K562 (cell line): Measurements from ENCODE around the gene ADGRL3. TPM values are rescaled to one million over a fixed set of nuclear protein-coding genes. Genes with fewer than 3 reads are reported as not detected.

ENCODE experiments used
- ATAC-seq: fragments of 200-7000 bp; cut with Tn5 transposase; 3 replicates; pipeline ENCODE4 v1.9.1; 2020; ENCODE audit warnings: moderate library complexity
- BruUV-seq: library from RNA; stranded (reverse); fragments of 400-500 nt; replicated peaks from 2 replicates; lab custom pipeline; 2021; lab: Mats Ljungman, UMichigan
- CTCF ChIA-PET: fragments of 300-600 bp; formaldehyde crosslinking; extraction: SDS; loops from one replicate; lab custom pipeline; 2021; ENCODE audit warnings: low intra/inter-chr PET ratio; lab: Yijun Ruan, JAX
- POLR2A ChIA-PET: fragments of 300-600, 350-650 bp; sonication (Branson Sonifier 250); formaldehyde crosslinking; extraction: SDS; loops from one replicate; lab custom pipeline; 2021; ENCODE audit warnings: antibody characterized with exemption, inconsistent platforms; lab: Yijun Ruan, JAX
- DNase-seq, 4 experiments: peaks; one replicate each; pipeline versions ENCODE4 v3.0.0 to v3.0.0-alpha.2; 2011 to 2018; ENCODE audit warnings: low spot score in 3 of 4, mixed read lengths in 3 of 4; ENCODE audit errors: extremely low read depth in 1 of 4
- FAIRE-seq: peaks from 2 replicates; lab custom pipeline; 2011; peaks lifted over from hg19 to GRCh38; lab: Jason Lieb, UNC
- H2AFZ ChIP-seq: 2 replicates; pipeline ENCODE4 v1.6.0; 2011; ENCODE audit warnings: low read depth, low read length, control low read depth, inconsistent platforms
- H3K27ac ChIP-seq: fragments of 200-600 bp; 3 replicates; pipeline ENCODE4 v1.8.0; 2011; ENCODE audit warnings: low read depth, mild to moderate bottlenecking, control low read depth, inconsistent platforms, low read length, moderate library complexity, mixed read lengths; ENCODE audit errors: extremely low read depth
- H3K27me3 ChIP-seq, 2 experiments: fragments of 300-600 bp in 1 of 2; 2 replicates in 1 of 2; 3 replicates in 1 of 2; pipeline versions ENCODE4 v1.6.0 to v1.8.0; 2011; ENCODE audit warnings: inconsistent platforms in 2 of 2, low read length in 2 of 2, mild to moderate bottlenecking in 1 of 2, mixed read lengths in 1 of 2, moderate library complexity in 1 of 2; ENCODE audit not compliant: control insufficient read depth in 2 of 2, insufficient read depth in 2 of 2
- H3K36me3 ChIP-seq: fragments of 300-600 bp; 3 replicates; pipeline ENCODE4 v1.8.0; 2011; ENCODE audit warnings: mild to moderate bottlenecking, low read length, inconsistent platforms; ENCODE audit not compliant: control insufficient read depth, insufficient read depth
- H3K4me1 ChIP-seq, 2 experiments: fragments of 200-600 bp in 1 of 2; replicated peaks in 1 of 2; 2 replicates in 1 of 2; 3 replicates in 1 of 2; pipeline versions ENCODE4 v1.5.1 to v1.8.0; 2011; ENCODE audit warnings: inconsistent platforms in 2 of 2, low read length in 2 of 2, mild to moderate bottlenecking in 1 of 2, mixed read lengths in 1 of 2, moderate library complexity in 1 of 2; ENCODE audit not compliant: control insufficient read depth in 2 of 2, insufficient read depth in 2 of 2
- H3K4me2 ChIP-seq: 2 replicates; pipeline ENCODE4 v1.6.1; 2011; ENCODE audit warnings: low read length, control low read depth, inconsistent platforms, mixed read lengths; ENCODE audit not compliant: insufficient read depth
- H3K4me3 ChIP-seq: fragments of 200-600 bp; sonication (generic), shearing (Covaris generic); 2 replicates; pipeline ENCODE4 v1.5.1; 2016; ENCODE audit warnings: control low read depth, inconsistent platforms
- H3K79me2 ChIP-seq: fragments of 200-600 bp; 3 replicates; pipeline ENCODE4 v1.8.0; 2011; ENCODE audit warnings: low read length, inconsistent platforms; ENCODE audit not compliant: control insufficient read depth, insufficient read depth
- H3K9ac ChIP-seq, 2 experiments: 2 replicates each; pipeline versions ENCODE4 v1.6.0 to v1.6.1; 2011; ENCODE audit warnings: low read depth in 2 of 2, low read length in 2 of 2, control low read depth in 1 of 2, inconsistent platforms in 1 of 2, mild to moderate bottlenecking in 1 of 2, mixed read lengths in 1 of 2; ENCODE audit not compliant: insufficient read depth in 1 of 2
- H3K9me1 ChIP-seq: one replicate; pipeline ENCODE4 v1.6.0; 2011; ENCODE audit warnings: inconsistent platforms, mild to moderate bottlenecking, low read length, moderate library complexity; ENCODE audit not compliant: control insufficient read depth, insufficient read depth
- H3K9me3 ChIP-seq: replicated peaks from 2 replicates; pipeline ENCODE4 v1.5.1; 2011; ENCODE audit warnings: low read depth, low read length, inconsistent platforms; ENCODE audit not compliant: control insufficient read depth, insufficient read depth
- H4K20me1 ChIP-seq: replicated peaks from 2 replicates; pipeline ENCODE4 v1.6.1; 2011; ENCODE audit warnings: low read length, inconsistent platforms, mixed read lengths; ENCODE audit not compliant: control insufficient read depth, insufficient read depth
- RBM22 ChIP-seq: fragments of 200-400 bp; formaldehyde crosslinking; IDR thresholded peaks from 2 replicates; pipeline ENCODE4 v1.6.1; 2018; ENCODE audit warnings: low read length, low read depth; ENCODE audit not compliant: poor library complexity, severe bottlenecking
- SIN3A ChIP-seq, 2 experiments: fragments of 150-350 bp in 1 of 2; IDR thresholded peaks; 2 replicates each; pipeline ENCODE4 v1.6.1; 2011 to 2016; ENCODE audit warnings: borderline replicate concordance in 2 of 2, low read depth in 2 of 2, low read length in 2 of 2, mild to moderate bottlenecking in 2 of 2, moderate library complexity in 2 of 2; ENCODE audit not compliant: control insufficient read depth in 1 of 2
- STAT5B ChIP-seq: fragments of 250-450 bp; sonication (Bioruptor Pico); IDR thresholded peaks from 2 replicates; pipeline ENCODE4 v1.8.0; 2021; ENCODE audit warnings: mild to moderate bottlenecking, inconsistent platforms
- TAF1 ChIP-seq: IDR thresholded peaks from 2 replicates; pipeline ENCODE4 v1.6.1; 2011; ENCODE audit warnings: mild to moderate bottlenecking, low read length, moderate library complexity; ENCODE audit not compliant: insufficient read depth, control insufficient read depth, severe bottlenecking; ENCODE audit errors: extremely low read depth
- THRAP3 ChIP-seq: fragments of 450-650 bp; IDR thresholded peaks from 2 replicates; pipeline ENCODE4 v1.6.1; 2016; ENCODE audit warnings: mild to moderate bottlenecking, inconsistent platforms, borderline replicate concordance
- WGBS: fragments of 100-300 bp; shearing (Covaris generic); methylation state at CpG from one replicate; pipeline ENCODE4 v1.1.6; 2016; ENCODE audit warnings: low coverage, mixed read lengths; ENCODE audit not compliant: insufficient coverage; ENCODE audit errors: missing lambda C conversion rate; 5-methylcytosine and 5-hydroxymethylcytosine counted together
- in situ Hi-C: fragments of 300-500 bp; cut with MboI; formaldehyde crosslinking; loops from 4 replicates; pipeline ENCODE4 v1.15.0; 2018; ENCODE audit warnings: inconsistent platforms, mixed read lengths
- intact Hi-C: fragments of 100-400 bp; cut with micrococcal nuclease; formaldehyde crosslinking; loops from 2 replicates; pipeline ENCODE4 v1.14.2; 2022
- polyA plus RNA-seq, 8 experiments: library from polyadenylated mRNA; depleted of rRNA in 4 of 8; stranded (reverse) in 5 of 8; unstranded in 3 of 8; fragments of >200 nt; fragmentation: Nextera tagmentation in 2 of 8; fragmentation: Illumina TruSeq in 1 of 8; extraction: Ambion mirVana in 2 of 8; extraction: Trizol in 1 of 8; gene quantifications; 2 replicates each; pipeline versions ENCODE4 v1.2.1 to v1.2.3, GENCODE V29; 2011 to 2014; ENCODE audit warnings: inconsistent platforms in 1 of 8, missing spikeins in 1 of 8
- total RNA-seq, 7 experiments: library from RNA; depleted of rRNA in 6 of 7; stranded (reverse); fragments of >200 nt in 6 of 7; fragmentation: Illumina TruSeq in 2 of 7; extraction: Trizol in 2 of 7; gene quantifications; 2 replicates each; pipeline versions ENCODE4 v1.2.1 to v1.2.3, GENCODE V29; 2011 to 2021; ENCODE audit warnings: low replicate concordance in 1 of 7

ADGRL3 gene
- total and polyA plus RNA-seq, 9 of the 15 experiments (the other 6 are each of a cell fraction or from before 2014, with no cell fraction given): 0.03 to 0.14 (median 0.04) TPM; not detected in 2

- no peak for TF ChIP-seq RBM22
- no peak for TF ChIP-seq THRAP3
- no peak for TF ChIP-seq TAF1
- no peak for TF ChIP-seq SIN3A (IDR thresholded peaks at IDR 0.05; ENCODE audit: borderline replicate concordance in 2 of 2, control insufficient read depth in 1 of 2, low read depth in 2 of 2, low read length in 2 of 2)
- no peak for TF ChIP-seq STAT5B (CRISPR knock-in tag)
- Histone ChIP-seq H3K9me1 (no peaks in the 10 kb centered on the region), H3K4me3 (no peak overlapping the region), H3K4me1 (peaks cover 0 to 3% of the 10 kb centered on the region in 2 experiments; a peak in 1 of 5 replicates), H3K27ac (no peak overlapping the region), H3K36me3 (no peaks in the 10 kb centered on the region), H4K20me1 (no peaks in the 10 kb centered on the region), H3K79me2 (no peaks in the 10 kb centered on the region), H2AFZ (no peak overlapping the region), H3K9ac (no peak overlapping the region), H3K9me3 (no peaks in the 10 kb centered on the region), H3K4me2 (no peak overlapping the region), H3K27me3 (0 out of 5 replicates have a peak, but pooled peaks cover 0 to 4% of the 10 kb centered on the region in 2 experiments)
- no TSS peak for BruUV-seq
- ATAC-seq (no peak), FAIRE-seq (no peak), DNase-seq (no peak)
- CTCF ChIA-PET: no interaction called here
- WGBS: 1% methylated on average over 19 of the region's 41 CpGs
- POLR2A ChIA-PET: no interaction called here
- intact Hi-C loops: no loop called here
- in situ Hi-C loops: no loop called here
Observed at GRCh38 chr4:61200916-61201526, 895 bp downstream of the ADGRL3 start.
